ENCODE measurements around the gene CSGALNACT2.

CSGALNACT2 gene

GRCh38 chr10:43204042-43204942 lies 66.0 kb downstream of the CSGALNACT2 start:
- DNase-seq: no peak

GRCh38 chr10:43204943-43205671 lies 66.9 kb downstream of the CSGALNACT2 start:
- peak; percentile 31 for DNase-seq

GRCh38 chr10:43205681-43206390 lies 67.6 kb downstream of the CSGALNACT2 start:
- DNase-seq: no peak

- DNase-seq: no peak
Observed at GRCh38 chr10:43206391-43207235, 68.4 kb downstream of the CSGALNACT2 start.

GRCh38 chr10:43208147-43209073 lies 70.2 kb downstream of the CSGALNACT2 start:
- DNase-seq: no peak

GRCh38 chr10:43209074-43209455 lies 70.8 kb downstream of the CSGALNACT2 start:
- no peak for DNase-seq

GRCh38 chr10:43209651-43210141 lies 71.5 kb downstream of the CSGALNACT2 start:
- DNase-seq: no peak

- DNase-seq: no peak
Observed at GRCh38 chr10:43210556-43210955, 72.3 kb downstream of the CSGALNACT2 start.

GRCh38 chr10:43211030-43211429 lies 72.8 kb downstream of the CSGALNACT2 start:
- DNase-seq: no peak

GRCh38 chr10:43211431-43212042 lies 73.3 kb downstream of the CSGALNACT2 start:
- no peak for DNase-seq

- no peak for DNase-seq
Observed at GRCh38 chr10:43212043-43212721, 73.9 kb downstream of the CSGALNACT2 start.

GRCh38 chr10:43214071-43214955 lies 76.1 kb downstream of the CSGALNACT2 start:
- no peak for DNase-seq

GRCh38 chr10:43214956-43215561 lies 76.8 kb downstream of the CSGALNACT2 start:
- no peak for DNase-seq

GRCh38 chr10:43215758-43216455 lies 77.7 kb downstream of the CSGALNACT2 start:
- no peak for DNase-seq

GRCh38 chr10:43216931-43217562 lies 78.8 kb downstream of the CSGALNACT2 start:
- DNase-seq: no peak

- no peak for DNase-seq
Observed at GRCh38 chr10:43217563-43218205, 79.4 kb downstream of the CSGALNACT2 start.

Data from GF-D8 (cell line).